Suprapubic skin (tissue), 3 donors: ENCODE measurements around the gene IQCK.

ENCODE experiments used
- EP300 ChIP-seq: sonication (generic); formaldehyde crosslinking; IDR thresholded peaks from one replicate; pipeline ENCODE4 v1.6.1; 2017; ENCODE audit warnings: antibody characterized with exemption
- POLR2A ChIP-seq, 2 donors: fragments of 450-650 bp; IDR thresholded peaks; one replicate each; pipeline ENCODE4 v1.6.1; 2017; ENCODE audit warnings: antibody characterized with exemption in 2 of 2, mild to moderate bottlenecking in 2 of 2, moderate library complexity in 2 of 2
- TF ChIP-seq, protein P1 (sequence below), 2 donors: fragments of 200-600 bp in 1 of 2; fragments of 450-650 bp in 1 of 2; sonication (generic) in 1 of 2; IDR thresholded peaks; one replicate each; pipeline ENCODE4 v1.5.1; 2016 to 2019; ENCODE audit warnings: antibody characterized with exemption in 2 of 2, mild to moderate bottlenecking in 1 of 2, moderate library complexity in 1 of 2

GRCh38 chr16:19874026-19874425, 156.0 kb downstream of the IQCK start:
- TF ChIP-seq, protein P1, sequence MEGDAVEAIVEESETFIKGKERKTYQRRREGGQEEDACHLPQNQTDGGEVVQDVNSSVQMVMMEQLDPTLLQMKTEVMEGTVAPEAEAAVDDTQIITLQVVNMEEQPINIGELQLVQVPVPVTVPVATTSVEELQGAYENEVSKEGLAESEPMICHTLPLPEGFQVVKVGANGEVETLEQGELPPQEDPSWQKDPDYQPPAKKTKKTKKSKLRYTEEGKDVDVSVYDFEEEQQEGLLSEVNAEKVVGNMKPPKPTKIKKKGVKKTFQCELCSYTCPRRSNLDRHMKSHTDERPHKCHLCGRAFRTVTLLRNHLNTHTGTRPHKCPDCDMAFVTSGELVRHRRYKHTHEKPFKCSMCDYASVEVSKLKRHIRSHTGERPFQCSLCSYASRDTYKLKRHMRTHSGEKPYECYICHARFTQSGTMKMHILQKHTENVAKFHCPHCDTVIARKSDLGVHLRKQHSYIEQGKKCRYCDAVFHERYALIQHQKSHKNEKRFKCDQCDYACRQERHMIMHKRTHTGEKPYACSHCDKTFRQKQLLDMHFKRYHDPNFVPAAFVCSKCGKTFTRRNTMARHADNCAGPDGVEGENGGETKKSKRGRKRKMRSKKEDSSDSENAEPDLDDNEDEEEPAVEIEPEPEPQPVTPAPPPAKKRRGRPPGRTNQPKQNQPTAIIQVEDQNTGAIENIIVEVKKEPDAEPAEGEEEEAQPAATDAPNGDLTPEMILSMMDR (IDR thresholded peaks at IDR 0.05) = no peak
- TF ChIP-seq EP300 = no peak
- no peak for TF ChIP-seq POLR2A (IDR thresholded peaks at IDR 0.05)
